Bronchial epithelial cell (primary cell): ENCODE results near the gene PCSK5. TPM values are rescaled to one million over a fixed set of nuclear protein-coding genes. Genes with fewer than 3 reads are reported as not detected.

Experiments
- DNase-seq: peaks from one replicate; pipeline ENCODE4 v3.0.0-alpha.2; 2010; ENCODE audit warnings: low read depth
- FAIRE-seq: peaks from 2 replicates; lab custom pipeline; 2011; peaks lifted over from hg19 to GRCh38; lab: Jason Lieb, UNC
- H3K27me3 ChIP-seq: 2 replicates; pipeline ENCODE4 v1.5.1; 2011; ENCODE audit warnings: low read length; ENCODE audit not compliant: control insufficient read depth, insufficient read depth
- H3K36me3 ChIP-seq: 2 replicates; pipeline ENCODE4 v1.5.1; 2011; ENCODE audit warnings: low read length; ENCODE audit not compliant: control insufficient read depth, insufficient read depth
- H3K4me3 ChIP-seq: 2 replicates; pipeline ENCODE4 v1.5.1; 2011; ENCODE audit warnings: mild to moderate bottlenecking, low read depth, low read length, control low read depth
- CTCF ChIP-seq: IDR thresholded peaks from 2 replicates; pipeline ENCODE4 v1.5.1; 2011; ENCODE audit warnings: mild to moderate bottlenecking, moderate library complexity, low read length, control low read depth, inconsistent platforms; ENCODE audit not compliant: insufficient read depth, severe bottlenecking
- total RNA-seq: library from RNA; depleted of rRNA; stranded (reverse); fragments of >200 nt; gene quantifications from 2 replicates; pipeline ENCODE4 v1.2.1, GENCODE V29; 2014

PCSK5 gene
- total RNA-seq, 1 donor from 2014 or later: 4.2 TPM

- Histone ChIP-seq H3K4me3 (no peak overlapping the region), H3K36me3 (no peaks in the 10 kb centered on the region), H3K27me3 (no peaks in the 10 kb centered on the region)
- no peak for TF ChIP-seq CTCF
- FAIRE-seq: no peak
- DNase-seq: no peak
Measured at GRCh38 chr9:75869236-75869635, 21.2 kb upstream of the PCSK5 start.

DNA sequence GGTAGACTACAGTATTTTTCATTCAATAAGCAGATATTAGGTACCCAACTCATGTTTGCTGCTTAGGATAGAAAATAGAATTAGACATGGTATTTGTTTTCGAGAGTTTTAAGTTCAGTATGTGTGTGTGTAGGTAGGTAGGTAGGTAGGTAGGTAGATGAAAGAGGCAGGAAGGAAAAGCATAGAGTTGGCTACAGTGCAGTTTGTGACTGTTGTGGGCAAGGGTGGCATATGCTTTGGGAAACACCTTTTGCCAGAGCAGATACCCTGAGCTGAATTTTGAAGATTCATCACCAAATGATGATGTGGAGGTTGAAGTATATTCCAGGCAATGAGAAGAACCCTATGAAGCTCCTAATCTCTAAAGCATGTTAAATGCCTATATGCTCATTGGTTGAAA is 20.0 kb upstream of the PCSK5 start:
- H3K4me3 ChIP-seq: no peak overlapping the region
- FAIRE-seq: no peak
- TF ChIP-seq CTCF: no peak
- no peaks in the 10 kb centered on the region for H3K36me3 ChIP-seq
- no peak for DNase-seq
- no peaks in the 10 kb centered on the region for H3K27me3 ChIP-seq

GRCh38 chr9:75871624-75872023 is 18.8 kb upstream of the PCSK5 start:
- FAIRE-seq (no peak), DNase-seq (no peak)
- Histone ChIP-seq H3K4me3 (no peak overlapping the region), H3K27me3 (no peaks in the 10 kb centered on the region), H3K36me3 (no peaks in the 10 kb centered on the region)
- TF ChIP-seq CTCF: no peak

GRCh38 chr9:75873712-75874111 is 16.8 kb upstream of the PCSK5 start:
- FAIRE-seq (no peak), DNase-seq (no peak)
- Histone ChIP-seq H3K36me3 (no peaks in the 10 kb centered on the region), H3K4me3 (no peak overlapping the region), H3K27me3 (no peaks in the 10 kb centered on the region)
- no peak for TF ChIP-seq CTCF

DNA sequence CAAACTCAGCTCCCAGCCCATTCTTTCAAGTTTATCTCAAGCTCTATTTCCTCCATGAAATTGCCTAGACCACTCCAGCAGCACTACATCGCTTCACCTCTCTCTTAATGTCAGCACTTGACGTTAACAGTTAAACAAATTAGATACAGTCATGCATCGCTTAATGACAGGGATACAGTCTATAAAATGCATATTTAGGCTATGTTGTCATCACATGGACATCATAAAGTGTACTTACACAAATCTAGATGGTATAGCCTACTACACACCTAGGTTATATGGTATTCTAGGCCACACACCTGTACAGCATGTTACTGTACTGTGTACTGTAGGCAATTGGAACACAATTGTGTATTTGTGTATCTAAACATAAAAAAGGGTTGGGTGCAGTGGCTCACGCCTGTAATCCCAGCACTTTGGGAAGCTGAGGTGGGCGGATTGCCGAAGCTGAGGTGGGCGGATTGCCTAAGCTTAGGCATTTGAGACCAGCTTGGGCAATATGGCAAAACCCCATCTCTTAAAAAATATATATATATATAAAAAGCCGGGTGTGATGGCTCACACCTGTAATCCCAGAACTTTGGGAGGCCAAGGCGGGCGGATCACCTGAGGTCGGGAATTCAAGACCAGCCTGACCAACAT is 13.4 kb upstream of the PCSK5 start:
- Histone ChIP-seq H3K36me3 (no peaks in the 10 kb centered on the region), H3K4me3 (no peak overlapping the region), H3K27me3 (no peaks in the 10 kb centered on the region)
- no peak for TF ChIP-seq CTCF
- FAIRE-seq (no peak), DNase-seq (no peak)

DNA sequence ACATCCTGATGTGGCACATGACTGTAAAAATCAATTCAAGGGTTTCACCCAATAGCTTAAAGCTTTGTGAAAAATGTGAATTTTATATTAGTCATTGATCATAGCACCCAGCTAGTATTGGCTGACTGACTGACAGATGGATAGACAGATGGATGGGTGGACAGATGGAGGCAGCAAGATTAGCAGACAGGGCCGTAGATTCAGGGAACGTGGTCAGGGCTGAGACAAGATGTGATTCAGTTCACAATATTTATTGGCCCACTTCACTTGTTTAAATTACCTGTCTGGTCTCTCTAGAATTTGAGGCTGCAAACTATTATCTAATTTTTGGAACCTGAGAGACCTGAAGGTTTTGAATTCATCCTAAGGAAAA is 12.0 kb upstream of the PCSK5 start:
- Histone ChIP-seq H3K36me3 (no peaks in the 10 kb centered on the region), H3K4me3 (no peak overlapping the region), H3K27me3 (no peaks in the 10 kb centered on the region)
- DNase-seq: no peak
- FAIRE-seq: no peak
- no peak for TF ChIP-seq CTCF
